Measurements from ENCODE around the gene TIE1.

GRCh38 chr1:43327549-43328292 is 26.9 kb downstream of the TIE1 start:
- TF ChIP-seq CTCF (conservative IDR thresholded peaks at IDR 0.05; ENCODE audit: low read depth, low read length) (no peak), EZH2 (IDR thresholded peaks at IDR 0.05; ENCODE audit: borderline replicate concordance, low read depth, low read length, poor library complexity, severe bottlenecking) (no peak)
